Stimulated activated memory B cell treated with anti-CD40 and anti-IgM and Interleukin-4, amounts not matched to agents 10 μg/mL and 1 μg/mL and 100 μg/mL, for 72 hours (primary cell): ENCODE measurements around the gene UBR1.
"Not testable (repeated sequence)": the region's sequence is repeated elsewhere in the genome, so short reads cannot be mapped to it uniquely, and the experiment has no call there.

Source experiments
- ATAC-seq: fragments of 150-1000 bp; cut with Tn5 transposase; 2 replicates; pipeline ENCODE4 v1.10.0; 2021
- H3K27ac Mint-ChIP-seq: one replicate; pipeline ENCODE4 v1.8.0; 2022; ENCODE audit warnings: mild to moderate bottlenecking, mixed read lengths
- H3K27me3 Mint-ChIP-seq: one replicate; pipeline ENCODE4 v1.8.0; 2022; ENCODE audit warnings: mixed read lengths
- H3K36me3 Mint-ChIP-seq: one replicate; pipeline ENCODE4 v1.8.0; 2022; ENCODE audit warnings: mixed read lengths
- H3K4me1 Mint-ChIP-seq: one replicate; pipeline ENCODE4 v1.8.0; 2022; ENCODE audit warnings: mixed read lengths
- H3K4me3 Mint-ChIP-seq: one replicate; pipeline ENCODE4 v1.8.0; 2022; ENCODE audit warnings: mild to moderate bottlenecking, moderate library complexity, mixed read lengths
- H3K9me3 Mint-ChIP-seq: one replicate; pipeline ENCODE4 v1.8.0; 2022; ENCODE audit warnings: mixed read lengths

The UBR1 gene

GRCh38 chr15:43046484-43046883 is 59.4 kb downstream of the UBR1 start:
- Mint-ChIP-seq H3K27ac (no peak overlapping the region), H3K27me3 (no peaks in the 10 kb centered on the region), H3K4me1 (no peaks in the 10 kb centered on the region), H3K4me3 (no peak overlapping the region), H3K36me3 (peaks cover 77% of the 10 kb centered on the region), H3K9me3 (peaks cover 3% of the 10 kb centered on the region)
- ATAC-seq = no peak

GRCh38 chr15:43042885-43043284 is 63.0 kb downstream of the UBR1 start:
- H3K27ac Mint-ChIP-seq = no peak overlapping the region
- H3K4me3 Mint-ChIP-seq = no peak overlapping the region
- no peaks in the 10 kb centered on the region for H3K4me1 Mint-ChIP-seq
- H3K27me3 Mint-ChIP-seq = no peaks in the 10 kb centered on the region
- peaks cover 67% of the 10 kb centered on the region for H3K36me3 Mint-ChIP-seq
- H3K9me3 Mint-ChIP-seq = peaks cover 6% of the 10 kb centered on the region
- no peak for ATAC-seq

GRCh38 chr15:43041085-43041484 is 64.8 kb downstream of the UBR1 start:
- H3K9me3 Mint-ChIP-seq, ATAC-seq, H3K27me3 Mint-ChIP-seq, H3K27ac Mint-ChIP-seq, H3K4me1 Mint-ChIP-seq, H3K4me3 Mint-ChIP-seq: not testable (repeated sequence)
- peaks cover 66% of the 10 kb centered on the region for H3K36me3 Mint-ChIP-seq

- not testable (repeated sequence) for H3K4me3 Mint-ChIP-seq, H3K27me3 Mint-ChIP-seq, H3K4me1 Mint-ChIP-seq, ATAC-seq, H3K9me3 Mint-ChIP-seq, H3K27ac Mint-ChIP-seq
- peaks cover 40% of the 10 kb centered on the region for H3K36me3 Mint-ChIP-seq
Observed at GRCh38 chr15:43035240-43035639, 70.6 kb downstream of the UBR1 start.

GRCh38 chr15:43029476-43029875 is 76.4 kb downstream of the UBR1 start:
- H3K36me3 Mint-ChIP-seq = peaks cover 44% of the 10 kb centered on the region
- H3K4me3 Mint-ChIP-seq = no peak overlapping the region
- no peak overlapping the region for H3K27ac Mint-ChIP-seq
- H3K27me3 Mint-ChIP-seq = no peaks in the 10 kb centered on the region
- no peaks in the 10 kb centered on the region for H3K9me3 Mint-ChIP-seq
- ATAC-seq = no peak
- H3K4me1 Mint-ChIP-seq = no peaks in the 10 kb centered on the region

- Mint-ChIP-seq H3K27me3 (no peaks in the 10 kb centered on the region), H3K9me3 (no peaks in the 10 kb centered on the region), H3K4me1 (no peaks in the 10 kb centered on the region), H3K4me3 (no peak overlapping the region), H3K36me3 (peaks cover 42% of the 10 kb centered on the region), H3K27ac (no peak overlapping the region)
- no peak for ATAC-seq
Observed at GRCh38 chr15:43025150-43025549, 80.7 kb downstream of the UBR1 start.

GRCh38 chr15:43014671-43015070 is 91.2 kb downstream of the UBR1 start:
- not testable (repeated sequence) for H3K27me3 Mint-ChIP-seq, ATAC-seq, H3K9me3 Mint-ChIP-seq, H3K4me1 Mint-ChIP-seq, H3K27ac Mint-ChIP-seq, H3K4me3 Mint-ChIP-seq
- peaks cover 53% of the 10 kb centered on the region for H3K36me3 Mint-ChIP-seq

GRCh38 chr15:43009206-43009605 is 96.6 kb downstream of the UBR1 start:
- no peaks in the 10 kb centered on the region for H3K27me3 Mint-ChIP-seq
- H3K27ac Mint-ChIP-seq = no peak overlapping the region
- no peak for ATAC-seq
- H3K4me3 Mint-ChIP-seq = no peak overlapping the region
- H3K4me1 Mint-ChIP-seq = no peaks in the 10 kb centered on the region
- H3K9me3 Mint-ChIP-seq = no peaks in the 10 kb centered on the region
- H3K36me3 Mint-ChIP-seq = peaks cover 68% of the 10 kb centered on the region

GRCh38 chr15:43008150-43008549 is 97.7 kb downstream of the UBR1 start:
- Mint-ChIP-seq H3K9me3 (no peaks in the 10 kb centered on the region), H3K27me3 (no peaks in the 10 kb centered on the region), H3K4me3 (no peak overlapping the region), H3K27ac (no peak overlapping the region), H3K36me3 (peaks cover 72% of the 10 kb centered on the region), H3K4me1 (no peaks in the 10 kb centered on the region)
- no peak for ATAC-seq

GRCh38 chr15:43007551-43007950 is 98.3 kb downstream of the UBR1 start:
- no peak for ATAC-seq
- Mint-ChIP-seq H3K27me3 (no peaks in the 10 kb centered on the region), H3K9me3 (no peaks in the 10 kb centered on the region), H3K4me1 (no peaks in the 10 kb centered on the region), H3K36me3 (peaks cover 72% of the 10 kb centered on the region), H3K4me3 (no peak overlapping the region), H3K27ac (no peak overlapping the region)

GRCh38 chr15:43006991-43007390 is 98.8 kb downstream of the UBR1 start:
- Mint-ChIP-seq H3K27ac (no peak overlapping the region), H3K36me3 (peaks cover 68% of the 10 kb centered on the region), H3K27me3 (no peaks in the 10 kb centered on the region), H3K9me3 (no peaks in the 10 kb centered on the region), H3K4me1 (no peaks in the 10 kb centered on the region), H3K4me3 (no peak overlapping the region)
- ATAC-seq = no peak

- H3K4me3 Mint-ChIP-seq = not testable (repeated sequence)
Observed at GRCh38 chr15:43004886-43005595, 100.8 kb downstream of the UBR1 start.

GRCh38 chr15:42999201-42999779 is 106.5 kb downstream of the UBR1 start:
- Mint-ChIP-seq H3K27ac (no peak overlapping the region), H3K36me3 (peaks cover 54% of the 10 kb centered on the region), H3K9me3 (no peaks in the 10 kb centered on the region), H3K4me3 (no peak overlapping the region), H3K4me1 (no peaks in the 10 kb centered on the region), H3K27me3 (no peaks in the 10 kb centered on the region)
- ATAC-seq = no peak

More at GRCh38 chr15:43004886-43005595, 100.8 kb downstream of the UBR1 start:
- H3K27ac Mint-ChIP-seq, H3K4me1 Mint-ChIP-seq, ATAC-seq, H3K9me3 Mint-ChIP-seq, H3K27me3 Mint-ChIP-seq: not testable (repeated sequence)
- H3K36me3 Mint-ChIP-seq = peaks cover 50% of the 10 kb centered on the region

- Mint-ChIP-seq H3K36me3 (peaks cover 51% of the 10 kb centered on the region), H3K4me1 (no peaks in the 10 kb centered on the region)
- ATAC-seq = no peak
Observed at GRCh38 chr15:42996871-42997270, 109.0 kb downstream of the UBR1 start.

GRCh38 chr15:42994546-42994945 is 111.3 kb downstream of the UBR1 start:
- Mint-ChIP-seq H3K36me3 (peaks cover 62% of the 10 kb centered on the region), H3K4me3 (no peak overlapping the region), H3K4me1 (no peaks in the 10 kb centered on the region), H3K9me3 (no peaks in the 10 kb centered on the region), H3K27me3 (no peaks in the 10 kb centered on the region), H3K27ac (no peak overlapping the region)
- no peak for ATAC-seq

More at GRCh38 chr15:42996871-42997270, 109.0 kb downstream of the UBR1 start:
- Mint-ChIP-seq H3K9me3 (no peaks in the 10 kb centered on the region), H3K4me3 (no peak overlapping the region), H3K27ac (no peak overlapping the region), H3K27me3 (no peaks in the 10 kb centered on the region)

- Mint-ChIP-seq H3K36me3 (peaks cover 54% of the 10 kb centered on the region), H3K27me3 (no peaks in the 10 kb centered on the region), H3K27ac (no peak overlapping the region), H3K4me1 (no peaks in the 10 kb centered on the region), H3K4me3 (no peak overlapping the region), H3K9me3 (no peaks in the 10 kb centered on the region)
- ATAC-seq = no peak
Observed at GRCh38 chr15:42992626-42993025, 113.2 kb downstream of the UBR1 start.
